ENCODE data around the gene HAUS6. TPM values are rescaled to one million over a fixed set of nuclear protein-coding genes. Genes with fewer than 3 reads are reported as not detected.

HAUS6 gene
- total and polyA plus RNA-seq, 2 of the 8 experiments (the other 6 are each of a cell fraction or from before 2014, with no cell fraction given) = 11.7 to 52.4 TPM

DNA sequence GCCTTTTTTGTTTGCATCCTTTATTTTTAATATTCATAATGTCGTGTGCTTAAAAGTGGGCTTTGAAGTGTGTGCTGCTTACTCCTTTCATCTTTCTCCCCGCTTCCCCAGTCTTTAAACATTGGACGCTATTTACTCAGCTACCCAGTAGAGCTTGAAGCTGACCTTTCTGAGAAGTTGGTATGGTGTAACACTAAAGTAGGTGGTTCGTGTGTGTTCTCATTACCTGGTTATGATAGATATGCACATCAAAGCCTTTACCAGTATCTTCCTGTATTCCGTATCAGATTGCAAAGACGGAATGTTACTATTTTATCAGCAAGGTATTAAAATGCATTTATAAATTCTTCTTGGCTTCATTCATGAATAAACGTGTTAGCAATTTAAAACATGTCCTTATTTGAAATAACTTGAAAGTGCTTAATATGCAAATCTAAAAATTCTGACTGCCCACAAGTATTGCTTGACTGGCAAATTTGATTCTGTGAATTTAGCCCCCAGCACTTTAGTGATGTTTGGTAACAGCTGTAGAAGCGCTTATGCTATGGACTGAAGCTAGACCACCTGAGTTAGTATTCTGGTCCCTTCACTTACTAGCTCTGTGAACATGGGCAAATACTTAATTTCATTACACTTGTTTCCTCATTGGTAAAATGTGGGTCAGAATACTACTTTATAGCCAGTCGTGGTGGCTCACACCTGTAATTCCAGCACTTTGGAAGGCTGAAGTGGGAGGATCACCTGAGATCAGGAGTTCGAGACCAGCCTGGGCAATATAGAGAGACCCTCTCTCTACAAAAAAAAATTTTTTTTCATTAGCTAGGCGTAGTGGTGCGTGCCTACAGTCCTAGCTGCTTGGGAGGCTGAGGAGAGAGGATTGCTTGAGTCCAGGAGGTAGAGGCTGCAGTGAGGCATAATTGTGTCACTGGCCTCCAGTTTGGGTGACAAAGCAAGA lies 51.8 kb downstream of the HAUS6 start (continued):
- TF ChIP-seq, protein P1, sequence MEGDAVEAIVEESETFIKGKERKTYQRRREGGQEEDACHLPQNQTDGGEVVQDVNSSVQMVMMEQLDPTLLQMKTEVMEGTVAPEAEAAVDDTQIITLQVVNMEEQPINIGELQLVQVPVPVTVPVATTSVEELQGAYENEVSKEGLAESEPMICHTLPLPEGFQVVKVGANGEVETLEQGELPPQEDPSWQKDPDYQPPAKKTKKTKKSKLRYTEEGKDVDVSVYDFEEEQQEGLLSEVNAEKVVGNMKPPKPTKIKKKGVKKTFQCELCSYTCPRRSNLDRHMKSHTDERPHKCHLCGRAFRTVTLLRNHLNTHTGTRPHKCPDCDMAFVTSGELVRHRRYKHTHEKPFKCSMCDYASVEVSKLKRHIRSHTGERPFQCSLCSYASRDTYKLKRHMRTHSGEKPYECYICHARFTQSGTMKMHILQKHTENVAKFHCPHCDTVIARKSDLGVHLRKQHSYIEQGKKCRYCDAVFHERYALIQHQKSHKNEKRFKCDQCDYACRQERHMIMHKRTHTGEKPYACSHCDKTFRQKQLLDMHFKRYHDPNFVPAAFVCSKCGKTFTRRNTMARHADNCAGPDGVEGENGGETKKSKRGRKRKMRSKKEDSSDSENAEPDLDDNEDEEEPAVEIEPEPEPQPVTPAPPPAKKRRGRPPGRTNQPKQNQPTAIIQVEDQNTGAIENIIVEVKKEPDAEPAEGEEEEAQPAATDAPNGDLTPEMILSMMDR (IDR thresholded peaks at IDR 0.05; ENCODE audit: control extremely low read depth in 1 of 3, insufficient read depth in 1 of 3, low read depth in 1 of 3, low read length in 3 of 3) = no peak
- TF ChIP-seq TCF12 (IDR thresholded peaks at IDR 0.05; ENCODE audit: low read depth, low read length) = no peak
- TF ChIP-seq YY1 (IDR thresholded peaks at IDR 0.05; ENCODE audit: low read depth, low read length) = no peak
- TF ChIP-seq PHF8 (conservative IDR thresholded peaks at IDR 0.05; ENCODE audit: low read depth, low read length) = no peak
- no peak for TF ChIP-seq SIN3A (conservative IDR thresholded peaks at IDR 0.05 in 1 of 2, IDR thresholded peaks at IDR 0.05 in 1 of 2; ENCODE audit: low read depth in 1 of 2, low read length in 2 of 2)
- TF ChIP-seq, protein P2, sequence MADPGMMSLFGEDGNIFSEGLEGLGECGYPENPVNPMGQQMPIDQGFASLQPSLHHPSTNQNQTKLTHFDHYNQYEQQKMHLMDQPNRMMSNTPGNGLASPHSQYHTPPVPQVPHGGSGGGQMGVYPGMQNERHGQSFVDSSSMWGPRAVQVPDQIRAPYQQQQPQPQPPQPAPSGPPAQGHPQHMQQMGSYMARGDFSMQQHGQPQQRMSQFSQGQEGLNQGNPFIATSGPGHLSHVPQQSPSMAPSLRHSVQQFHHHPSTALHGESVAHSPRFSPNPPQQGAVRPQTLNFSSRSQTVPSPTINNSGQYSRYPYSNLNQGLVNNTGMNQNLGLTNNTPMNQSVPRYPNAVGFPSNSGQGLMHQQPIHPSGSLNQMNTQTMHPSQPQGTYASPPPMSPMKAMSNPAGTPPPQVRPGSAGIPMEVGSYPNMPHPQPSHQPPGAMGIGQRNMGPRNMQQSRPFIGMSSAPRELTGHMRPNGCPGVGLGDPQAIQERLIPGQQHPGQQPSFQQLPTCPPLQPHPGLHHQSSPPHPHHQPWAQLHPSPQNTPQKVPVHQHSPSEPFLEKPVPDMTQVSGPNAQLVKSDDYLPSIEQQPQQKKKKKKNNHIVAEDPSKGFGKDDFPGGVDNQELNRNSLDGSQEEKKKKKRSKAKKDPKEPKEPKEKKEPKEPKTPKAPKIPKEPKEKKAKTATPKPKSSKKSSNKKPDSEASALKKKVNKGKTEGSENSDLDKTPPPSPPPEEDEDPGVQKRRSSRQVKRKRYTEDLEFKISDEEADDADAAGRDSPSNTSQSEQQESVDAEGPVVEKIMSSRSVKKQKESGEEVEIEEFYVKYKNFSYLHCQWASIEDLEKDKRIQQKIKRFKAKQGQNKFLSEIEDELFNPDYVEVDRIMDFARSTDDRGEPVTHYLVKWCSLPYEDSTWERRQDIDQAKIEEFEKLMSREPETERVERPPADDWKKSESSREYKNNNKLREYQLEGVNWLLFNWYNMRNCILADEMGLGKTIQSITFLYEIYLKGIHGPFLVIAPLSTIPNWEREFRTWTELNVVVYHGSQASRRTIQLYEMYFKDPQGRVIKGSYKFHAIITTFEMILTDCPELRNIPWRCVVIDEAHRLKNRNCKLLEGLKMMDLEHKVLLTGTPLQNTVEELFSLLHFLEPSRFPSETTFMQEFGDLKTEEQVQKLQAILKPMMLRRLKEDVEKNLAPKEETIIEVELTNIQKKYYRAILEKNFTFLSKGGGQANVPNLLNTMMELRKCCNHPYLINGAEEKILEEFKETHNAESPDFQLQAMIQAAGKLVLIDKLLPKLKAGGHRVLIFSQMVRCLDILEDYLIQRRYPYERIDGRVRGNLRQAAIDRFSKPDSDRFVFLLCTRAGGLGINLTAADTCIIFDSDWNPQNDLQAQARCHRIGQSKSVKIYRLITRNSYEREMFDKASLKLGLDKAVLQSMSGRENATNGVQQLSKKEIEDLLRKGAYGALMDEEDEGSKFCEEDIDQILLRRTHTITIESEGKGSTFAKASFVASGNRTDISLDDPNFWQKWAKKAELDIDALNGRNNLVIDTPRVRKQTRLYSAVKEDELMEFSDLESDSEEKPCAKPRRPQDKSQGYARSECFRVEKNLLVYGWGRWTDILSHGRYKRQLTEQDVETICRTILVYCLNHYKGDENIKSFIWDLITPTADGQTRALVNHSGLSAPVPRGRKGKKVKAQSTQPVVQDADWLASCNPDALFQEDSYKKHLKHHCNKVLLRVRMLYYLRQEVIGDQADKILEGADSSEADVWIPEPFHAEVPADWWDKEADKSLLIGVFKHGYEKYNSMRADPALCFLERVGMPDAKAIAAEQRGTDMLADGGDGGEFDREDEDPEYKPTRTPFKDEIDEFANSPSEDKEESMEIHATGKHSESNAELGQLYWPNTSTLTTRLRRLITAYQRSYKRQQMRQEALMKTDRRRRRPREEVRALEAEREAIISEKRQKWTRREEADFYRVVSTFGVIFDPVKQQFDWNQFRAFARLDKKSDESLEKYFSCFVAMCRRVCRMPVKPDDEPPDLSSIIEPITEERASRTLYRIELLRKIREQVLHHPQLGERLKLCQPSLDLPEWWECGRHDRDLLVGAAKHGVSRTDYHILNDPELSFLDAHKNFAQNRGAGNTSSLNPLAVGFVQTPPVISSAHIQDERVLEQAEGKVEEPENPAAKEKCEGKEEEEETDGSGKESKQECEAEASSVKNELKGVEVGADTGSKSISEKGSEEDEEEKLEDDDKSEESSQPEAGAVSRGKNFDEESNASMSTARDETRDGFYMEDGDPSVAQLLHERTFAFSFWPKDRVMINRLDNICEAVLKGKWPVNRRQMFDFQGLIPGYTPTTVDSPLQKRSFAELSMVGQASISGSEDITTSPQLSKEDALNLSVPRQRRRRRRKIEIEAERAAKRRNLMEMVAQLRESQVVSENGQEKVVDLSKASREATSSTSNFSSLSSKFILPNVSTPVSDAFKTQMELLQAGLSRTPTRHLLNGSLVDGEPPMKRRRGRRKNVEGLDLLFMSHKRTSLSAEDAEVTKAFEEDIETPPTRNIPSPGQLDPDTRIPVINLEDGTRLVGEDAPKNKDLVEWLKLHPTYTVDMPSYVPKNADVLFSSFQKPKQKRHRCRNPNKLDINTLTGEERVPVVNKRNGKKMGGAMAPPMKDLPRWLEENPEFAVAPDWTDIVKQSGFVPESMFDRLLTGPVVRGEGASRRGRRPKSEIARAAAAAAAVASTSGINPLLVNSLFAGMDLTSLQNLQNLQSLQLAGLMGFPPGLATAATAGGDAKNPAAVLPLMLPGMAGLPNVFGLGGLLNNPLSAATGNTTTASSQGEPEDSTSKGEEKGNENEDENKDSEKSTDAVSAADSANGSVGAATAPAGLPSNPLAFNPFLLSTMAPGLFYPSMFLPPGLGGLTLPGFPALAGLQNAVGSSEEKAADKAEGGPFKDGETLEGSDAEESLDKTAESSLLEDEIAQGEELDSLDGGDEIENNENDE (IDR thresholded peaks at IDR 0.05; ENCODE audit: insufficient replicate concordance, low read length) = no peak
